Gastroesophageal sphincter (tissue), 4 donors: Measurements from ENCODE around the gene BAAT. TPM values are rescaled to one million over a fixed set of nuclear protein-coding genes. Genes with fewer than 3 reads are reported as not detected.

Experiments
- ATAC-seq: fragments of 150-250 bp; one replicate; pipeline ENCODE4 v1.9.1; 2016; ENCODE audit warnings: mild to moderate bottlenecking, moderate library complexity
- H3K27ac ChIP-seq, 4 donors: fragments of 200-600 bp; sonication (generic) in 3 of 4; 1 replicate in 3 of 4; 2 replicates in 1 of 4; pipeline ENCODE4 v1.5.1; 2016 to 2019
- H3K27me3 ChIP-seq: fragments of 200-600 bp; sonication (generic); one replicate; pipeline ENCODE4 v1.5.1; 2019
- H3K36me3 ChIP-seq, 2 donors: fragments of 200-600 bp; sonication (generic); one replicate each; pipeline ENCODE4 v1.5.1; 2019; ENCODE audit warnings: control low read depth in 1 of 2
- H3K4me1 ChIP-seq, 3 donors: fragments of 200-600 bp; sonication (generic); 1 replicate in 2 of 3; 2 replicates in 1 of 3; pipeline ENCODE4 v1.5.1; 2016 to 2019; ENCODE audit warnings: control low read depth in 2 of 3
- H3K4me3 ChIP-seq, 2 donors: fragments of 200-600 bp; sonication (generic); one replicate each; pipeline ENCODE4 v1.5.1; 2019; ENCODE audit warnings: mild to moderate bottlenecking in 1 of 2, moderate library complexity in 1 of 2
- H3K9me3 ChIP-seq, 3 donors: fragments of 200-600 bp; sonication (generic); one replicate each; pipeline ENCODE4 v1.5.1; 2017 to 2019; ENCODE audit warnings: control low read depth in 2 of 3
- EP300 ChIP-seq: sonication (generic); formaldehyde crosslinking; IDR thresholded peaks from one replicate; pipeline ENCODE4 v1.6.1; 2017; ENCODE audit warnings: antibody characterized with exemption, mild to moderate bottlenecking
- POLR2A ChIP-seq, 2 donors: fragments of 450-650 bp; IDR thresholded peaks; one replicate each; pipeline ENCODE4 v1.6.1; 2017; ENCODE audit warnings: antibody characterized with exemption in 2 of 2, mild to moderate bottlenecking in 2 of 2, moderate library complexity in 1 of 2
- POLR2AphosphoS5 ChIP-seq: sonication (generic); formaldehyde crosslinking; IDR thresholded peaks from one replicate; pipeline ENCODE4 v1.6.1; 2017; ENCODE audit warnings: antibody characterized with exemption
- WGBS, 2 donors: methylation state at CpG; one replicate each; pipeline ENCODE4 v1.1.5; 2018; ENCODE audit warnings: low coverage in 1 of 2; 5-methylcytosine and 5-hydroxymethylcytosine counted together
- total RNA-seq, 4 donors: library from RNA; depleted of rRNA; stranded (reverse); fragments of >200 nt; gene quantifications; one replicate each; pipeline ENCODE4 v1.1.0, GENCODE V29; 2016
- TF ChIP-seq, protein P1 (sequence below), 4 experiments: fragments of 200-600 bp in 2 of 4; fragments of 450-650 bp in 2 of 4; sonication (generic) in 1 of 4; IDR thresholded peaks; one replicate each; pipeline ENCODE4 v1.5.1; 2017 to 2019; ENCODE audit warnings: antibody characterized with exemption in 4 of 4, mild to moderate bottlenecking in 2 of 4, moderate library complexity in 2 of 4

Gene BAAT
- total RNA-seq, 4 donors from 2014 or later = 0.25 TPM; not detected in 3

DNA sequence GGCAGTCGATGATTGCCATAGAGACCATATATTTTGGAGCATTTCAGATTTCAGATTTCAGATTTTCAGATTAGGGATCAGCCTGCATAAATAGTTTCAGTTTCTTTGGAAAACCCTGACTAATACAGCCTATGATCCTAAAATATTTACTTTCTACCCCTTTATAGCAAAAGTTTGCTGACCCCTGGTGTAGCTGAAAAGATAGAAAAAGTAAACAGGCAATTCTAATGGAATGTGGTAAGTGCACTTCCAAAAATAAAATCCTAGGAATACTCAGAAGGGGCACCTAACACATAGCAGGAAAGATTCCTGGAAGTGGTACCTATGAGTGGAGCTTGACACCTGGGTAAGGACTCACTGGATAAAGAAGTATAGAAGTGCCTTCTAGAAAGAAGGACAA, 34.5 kb downstream of the BAAT start:
- Histone ChIP-seq H3K9me3 (no peaks in the 10 kb centered on the region), H3K4me3 (no peak overlapping the region), H3K36me3 (no peaks in the 10 kb centered on the region), H3K27ac (no peak overlapping the region), H3K4me1 (no peaks in the 10 kb centered on the region), H3K27me3 (no peaks in the 10 kb centered on the region)
- 63 to 81% methylated on average over 1 of the region's 1 CpG for WGBS, 2 donors
- TF ChIP-seq POLR2AphosphoS5 (no peak), POLR2A (IDR thresholded peaks at IDR 0.05) (no peak), EP300 (no peak)
- TF ChIP-seq, protein P1, sequence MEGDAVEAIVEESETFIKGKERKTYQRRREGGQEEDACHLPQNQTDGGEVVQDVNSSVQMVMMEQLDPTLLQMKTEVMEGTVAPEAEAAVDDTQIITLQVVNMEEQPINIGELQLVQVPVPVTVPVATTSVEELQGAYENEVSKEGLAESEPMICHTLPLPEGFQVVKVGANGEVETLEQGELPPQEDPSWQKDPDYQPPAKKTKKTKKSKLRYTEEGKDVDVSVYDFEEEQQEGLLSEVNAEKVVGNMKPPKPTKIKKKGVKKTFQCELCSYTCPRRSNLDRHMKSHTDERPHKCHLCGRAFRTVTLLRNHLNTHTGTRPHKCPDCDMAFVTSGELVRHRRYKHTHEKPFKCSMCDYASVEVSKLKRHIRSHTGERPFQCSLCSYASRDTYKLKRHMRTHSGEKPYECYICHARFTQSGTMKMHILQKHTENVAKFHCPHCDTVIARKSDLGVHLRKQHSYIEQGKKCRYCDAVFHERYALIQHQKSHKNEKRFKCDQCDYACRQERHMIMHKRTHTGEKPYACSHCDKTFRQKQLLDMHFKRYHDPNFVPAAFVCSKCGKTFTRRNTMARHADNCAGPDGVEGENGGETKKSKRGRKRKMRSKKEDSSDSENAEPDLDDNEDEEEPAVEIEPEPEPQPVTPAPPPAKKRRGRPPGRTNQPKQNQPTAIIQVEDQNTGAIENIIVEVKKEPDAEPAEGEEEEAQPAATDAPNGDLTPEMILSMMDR (IDR thresholded peaks at IDR 0.05) = no peak
- no peak for ATAC-seq

DNA sequence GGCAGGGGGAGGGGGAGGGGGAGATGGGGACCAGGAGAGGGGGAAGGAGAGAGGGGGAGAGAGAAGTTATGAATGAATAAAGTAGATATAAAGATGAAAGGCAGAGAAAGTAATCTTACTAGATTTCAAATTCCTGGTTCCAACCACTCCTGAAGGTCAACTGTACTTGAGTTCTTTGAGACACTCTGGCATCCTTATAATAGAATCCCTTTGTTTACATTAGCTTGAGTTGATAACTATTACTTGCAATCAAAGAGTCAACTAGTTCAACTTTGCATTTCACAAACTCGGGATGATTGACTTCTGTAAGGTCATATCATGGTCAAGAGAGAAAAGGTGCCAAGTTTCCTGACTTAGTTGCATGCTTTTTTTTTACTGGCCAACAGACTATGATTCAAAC, 42.2 kb downstream of the BAAT start:
- Histone ChIP-seq H3K27ac (no peak overlapping the region), H3K4me3 (no peak overlapping the region), H3K27me3 (no peaks in the 10 kb centered on the region), H3K36me3 (no peaks in the 10 kb centered on the region), H3K9me3 (no peaks in the 10 kb centered on the region), H3K4me1 (no peaks in the 10 kb centered on the region)
- no peak for ATAC-seq
- 20 to 43% methylated on average over 1 of the region's 1 CpG for WGBS, 2 donors
- TF ChIP-seq, protein P1 (IDR thresholded peaks at IDR 0.05) = no peak
- TF ChIP-seq POLR2A (IDR thresholded peaks at IDR 0.05) = no peak
- no peak for TF ChIP-seq EP300
- no peak for TF ChIP-seq POLR2AphosphoS5

DNA sequence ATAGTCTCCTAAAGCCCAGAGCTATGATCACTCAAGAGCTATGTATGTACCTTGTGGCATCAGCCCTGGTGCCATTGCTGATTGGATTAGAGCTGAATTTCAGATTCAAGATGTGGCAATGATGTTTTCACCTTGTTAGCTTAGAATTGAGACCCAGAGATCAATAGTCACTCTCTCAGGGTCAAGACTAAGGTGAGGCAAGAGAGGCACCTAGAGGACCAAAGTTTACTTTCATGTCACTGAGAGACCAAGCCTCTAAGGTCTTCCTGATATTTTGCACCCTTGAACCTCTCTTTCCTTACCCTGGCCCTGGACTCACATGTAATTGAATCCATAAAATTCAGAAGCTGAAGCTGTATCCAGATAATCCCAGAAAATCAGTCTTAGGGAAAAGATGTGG, 42.8 kb downstream of the BAAT start:
- ATAC-seq = no peak
- Histone ChIP-seq H3K4me3 (no peak overlapping the region), H3K36me3 (no peaks in the 10 kb centered on the region), H3K27me3 (no peaks in the 10 kb centered on the region), H3K9me3 (no peaks in the 10 kb centered on the region), H3K4me1 (no peaks in the 10 kb centered on the region), H3K27ac (no peak overlapping the region)
- no peak for TF ChIP-seq POLR2A (IDR thresholded peaks at IDR 0.05)

DNA sequence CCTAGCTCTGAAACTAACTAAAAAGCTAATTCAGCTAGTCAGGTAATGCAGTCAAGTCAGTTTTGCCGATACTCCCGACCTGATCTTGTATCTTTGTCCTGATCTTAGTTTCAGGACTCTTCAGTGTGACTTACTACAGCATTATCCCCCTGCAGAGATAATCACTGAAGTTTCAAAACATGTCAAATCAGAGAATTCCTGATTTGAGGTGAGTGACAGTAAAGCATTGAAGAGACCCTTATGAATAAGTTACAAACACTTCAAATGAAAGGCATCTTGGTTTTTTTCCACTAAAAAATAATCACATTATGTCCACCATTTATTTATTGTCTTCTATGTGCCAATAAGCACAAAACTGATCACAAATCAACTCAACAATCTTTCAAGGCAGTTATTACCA, 47.6 kb downstream of the BAAT start:
- H3K27ac ChIP-seq = no peak overlapping the region
- TF ChIP-seq POLR2A (IDR thresholded peaks at IDR 0.05) = no peak
- TF ChIP-seq EP300 = no peak
- TF ChIP-seq, protein P1 (IDR thresholded peaks at IDR 0.05) = no peak
- TF ChIP-seq POLR2AphosphoS5 = no peak
- no peak overlapping the region for H3K4me3 ChIP-seq
- 77 to 94% methylated on average over 2 of the region's 2 CpGs for WGBS, 2 donors
- no peak for ATAC-seq
- no peaks in the 10 kb centered on the region for H3K9me3 ChIP-seq
- no peaks in the 10 kb centered on the region for H3K36me3 ChIP-seq
- H3K4me1 ChIP-seq = no peaks in the 10 kb centered on the region
- H3K27me3 ChIP-seq = no peaks in the 10 kb centered on the region

DNA sequence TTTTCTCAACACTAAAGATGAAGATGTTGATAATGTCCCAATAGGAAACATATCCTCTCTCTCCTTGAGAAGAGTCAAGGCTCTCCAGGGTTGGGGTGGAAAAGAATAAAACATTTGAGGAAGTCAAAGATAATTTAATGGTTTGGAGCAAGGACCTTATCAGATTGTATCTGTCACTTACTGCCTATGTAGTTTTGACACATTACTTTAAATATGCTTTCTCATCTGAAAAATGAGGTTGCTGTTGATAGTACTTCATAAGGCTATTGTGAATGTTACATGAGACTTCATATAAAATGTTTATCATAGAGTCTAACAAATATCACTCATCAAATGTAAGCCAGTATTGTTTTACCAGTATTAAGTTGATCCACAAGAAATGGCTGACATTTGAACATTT, 48.7 kb downstream of the BAAT start:
- H3K36me3 ChIP-seq = no peaks in the 10 kb centered on the region
- no peak for ATAC-seq
- H3K4me3 ChIP-seq = no peak overlapping the region
- no peak overlapping the region for H3K27ac ChIP-seq
- H3K4me1 ChIP-seq = no peaks in the 10 kb centered on the region
- H3K9me3 ChIP-seq = no peaks in the 10 kb centered on the region
- TF ChIP-seq POLR2AphosphoS5 (no peak), EP300 (no peak), POLR2A (IDR thresholded peaks at IDR 0.05) (no peak)
- TF ChIP-seq, protein P1 (IDR thresholded peaks at IDR 0.05) = no peak
- H3K27me3 ChIP-seq = no peaks in the 10 kb centered on the region
